Measurements from ENCODE around the gene SPAG6.

SPAG6 gene

DNA sequence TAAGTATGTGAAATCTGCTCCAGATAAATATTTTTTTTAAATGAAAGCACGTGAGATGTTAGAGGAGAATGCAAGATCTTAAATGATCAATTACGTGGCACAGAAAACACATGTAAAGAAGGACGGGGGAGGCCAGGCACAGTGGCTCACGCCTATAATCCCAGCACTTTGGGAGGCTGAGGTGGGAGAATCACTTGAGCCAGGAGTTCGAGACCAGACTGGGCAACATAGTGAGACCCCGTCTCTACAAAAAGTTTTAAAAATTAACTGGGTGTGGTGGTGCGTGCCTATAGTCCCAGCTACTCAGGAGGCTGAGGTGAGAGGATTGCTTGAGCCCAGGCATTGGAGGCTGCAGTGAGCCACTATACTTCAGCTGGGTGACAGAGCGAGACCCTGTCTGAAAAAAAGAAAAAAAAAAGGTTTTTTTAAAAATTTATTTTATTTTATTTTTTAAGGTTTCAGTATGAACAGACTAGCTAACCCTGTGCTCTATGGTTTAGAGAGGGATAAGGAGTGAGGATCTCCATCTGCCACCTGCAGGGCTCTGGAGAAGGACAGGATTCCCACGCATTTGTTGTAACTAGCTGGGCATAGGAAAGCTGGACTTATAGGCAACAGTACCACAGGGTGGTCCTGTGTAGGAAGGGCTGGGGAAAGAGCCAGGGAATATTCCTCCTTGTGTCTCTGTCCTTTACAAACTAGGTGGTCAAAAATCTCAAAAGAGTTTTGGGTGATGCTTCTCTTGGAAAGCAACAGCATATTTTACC is 113.2 kb downstream of the SPAG6 start:
- no peak for DNase-seq (ENCODE audit: low read depth in 2 of 3, low spot score in 2 of 3)

DNA sequence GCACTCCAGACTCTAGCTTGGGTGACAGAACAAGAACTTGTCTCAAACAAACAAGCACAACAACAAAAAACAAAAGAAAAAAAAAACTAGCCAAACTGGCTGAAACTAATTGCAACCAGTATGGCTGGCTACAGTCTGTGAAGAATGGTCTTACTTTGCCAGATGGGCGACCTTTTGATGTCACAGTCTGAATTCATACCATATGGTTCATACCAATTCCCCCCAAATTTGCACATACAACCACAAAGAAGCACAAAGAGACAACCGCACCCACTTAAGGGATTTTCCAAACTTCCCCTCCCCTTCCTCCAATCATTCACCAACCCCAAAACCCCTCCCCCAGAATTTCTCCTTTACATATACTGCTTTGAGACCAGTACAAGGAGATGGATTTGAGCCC is 114.2 kb downstream of the SPAG6 start:
- no peak for DNase-seq (ENCODE audit: low read depth in 2 of 3, low spot score in 2 of 3)

DNA sequence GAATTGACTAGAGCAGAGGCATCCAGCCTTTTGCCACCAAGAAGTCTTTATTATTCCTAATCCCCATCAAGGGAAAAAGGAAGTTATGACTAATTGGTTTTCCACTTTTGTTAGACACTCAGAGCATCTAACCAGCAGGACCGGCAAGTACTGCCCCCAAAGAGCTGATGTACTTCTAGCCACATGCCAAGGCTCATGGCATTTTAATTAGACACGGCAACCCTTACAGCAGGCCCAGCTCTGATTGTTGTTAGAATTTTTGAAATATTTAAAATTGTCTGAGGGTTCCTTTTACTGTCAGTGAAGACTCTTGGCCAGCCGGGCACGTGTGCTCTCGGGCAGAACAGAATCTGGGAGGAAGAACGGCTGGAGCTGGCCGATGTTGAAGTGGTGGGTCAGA is 114.8 kb downstream of the SPAG6 start:
- no peak for DNase-seq (ENCODE audit: low read depth in 2 of 3, low spot score in 2 of 3)

DNA sequence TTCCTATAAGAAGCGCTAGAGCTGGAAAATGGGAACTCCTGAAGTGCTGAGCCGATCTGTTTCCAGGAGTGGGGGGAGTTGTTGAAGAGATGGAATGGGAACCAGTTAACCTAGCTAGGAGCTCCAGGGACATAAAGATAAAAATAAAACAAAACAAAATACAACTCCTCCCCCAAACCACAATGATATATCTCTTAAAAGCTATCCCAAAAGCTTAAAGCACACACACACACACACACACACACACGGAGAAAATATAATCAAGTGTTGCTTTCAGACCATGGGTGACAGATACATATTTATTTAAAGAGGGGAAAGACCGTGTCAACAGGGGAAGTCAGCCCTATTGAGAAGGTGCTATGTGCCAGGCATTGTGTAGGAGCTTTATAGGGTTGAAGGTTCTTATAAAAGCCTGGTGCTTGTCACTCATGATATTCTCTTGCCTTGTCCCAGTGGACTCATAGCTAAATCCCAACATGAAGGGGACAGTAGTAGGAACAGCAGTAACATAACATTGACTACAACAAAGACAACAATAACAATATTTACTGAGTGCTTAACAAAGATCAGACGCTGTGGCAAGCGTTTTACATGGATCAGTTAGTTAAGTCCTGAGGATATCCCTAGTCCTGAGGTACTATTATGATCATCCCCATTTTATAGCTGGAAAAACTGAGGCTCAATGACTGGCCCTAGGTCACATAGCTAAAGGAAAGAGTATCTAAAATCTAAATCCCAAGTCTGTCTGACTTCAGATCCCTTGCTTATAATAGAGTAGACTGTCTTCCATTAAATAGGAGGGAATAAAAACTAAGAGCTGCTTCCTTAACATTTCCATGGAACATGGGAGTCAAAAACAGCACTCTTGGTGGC is 115.5 kb downstream of the SPAG6 start:
- DNase-seq (ENCODE audit: low read depth in 2 of 3, low spot score in 2 of 3) = no peak

DNA sequence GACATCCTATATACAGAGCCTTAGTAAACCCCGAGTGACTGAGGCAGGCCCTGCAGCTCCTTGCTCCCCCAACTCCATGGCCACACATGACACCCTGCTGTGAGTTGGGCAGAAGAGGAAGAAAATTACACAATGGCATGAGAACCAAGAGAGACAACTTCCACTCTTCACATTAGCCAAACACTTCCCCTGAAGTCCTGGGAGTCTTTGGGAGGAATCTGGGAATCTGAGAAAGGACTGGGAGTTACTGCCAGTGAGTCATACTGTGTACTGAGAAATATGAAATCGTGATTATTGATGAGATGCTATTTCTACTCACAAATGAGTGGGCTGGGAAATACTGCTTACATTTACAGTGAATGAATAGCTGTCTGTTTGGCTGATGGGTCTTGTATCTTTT is 116.6 kb downstream of the SPAG6 start:
- DNase-seq (ENCODE audit: low read depth in 2 of 3, low spot score in 2 of 3) = no peak

DNA sequence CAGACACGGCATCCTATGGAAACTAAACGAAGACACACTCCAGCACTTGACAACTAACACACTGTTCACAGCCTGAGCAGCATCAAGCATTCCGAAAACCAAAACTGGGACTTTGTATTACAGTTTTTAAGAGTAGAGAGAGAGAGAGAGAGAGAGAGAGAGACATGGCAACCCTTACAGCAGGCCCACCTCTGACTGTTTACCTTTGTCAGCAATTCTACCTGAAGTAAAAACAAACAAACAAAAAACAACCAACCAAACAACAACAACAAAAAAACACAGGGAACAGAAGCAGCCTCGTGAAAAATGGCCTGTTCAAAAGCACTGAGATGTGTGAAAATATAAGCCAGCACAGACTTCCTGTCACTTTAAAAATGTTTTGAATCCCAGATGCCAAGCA is 118.0 kb downstream of the SPAG6 start:
- no peak for DNase-seq (ENCODE audit: low read depth in 2 of 3, low spot score in 2 of 3)

DNA sequence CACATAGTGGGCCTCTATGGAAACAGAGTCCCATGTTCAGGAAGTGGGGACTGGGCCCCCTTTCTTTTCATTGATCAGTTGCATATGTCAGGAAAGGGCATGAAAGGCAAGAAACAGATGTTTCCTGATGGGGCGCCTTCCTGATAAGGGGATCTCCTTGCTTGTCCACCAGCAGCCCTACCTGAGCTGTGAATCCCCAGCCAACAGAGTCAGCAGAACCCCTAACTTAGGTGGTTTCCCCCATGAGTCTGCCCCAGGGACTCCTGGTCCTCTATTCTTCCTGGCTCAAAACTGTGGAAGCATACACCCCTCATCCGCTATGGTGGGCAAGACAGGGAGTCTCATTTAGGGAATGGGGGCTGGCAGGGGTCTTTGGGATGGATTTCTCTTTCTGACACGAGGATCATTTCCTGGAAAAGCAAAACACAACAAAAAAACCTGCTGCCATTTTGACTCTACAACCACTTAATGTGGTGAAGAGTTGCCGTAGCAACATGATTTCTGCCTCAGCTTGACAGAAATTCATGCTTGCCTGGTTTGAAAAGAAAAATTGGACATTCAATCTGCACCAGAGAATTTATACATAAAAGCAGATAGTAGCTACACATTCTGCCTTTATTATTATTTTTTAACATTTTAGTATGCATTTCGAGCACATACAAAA is 119.8 kb downstream of the SPAG6 start:
- DNase-seq (ENCODE audit: low read depth in 2 of 3, low spot score in 2 of 3) = no peak

DNA sequence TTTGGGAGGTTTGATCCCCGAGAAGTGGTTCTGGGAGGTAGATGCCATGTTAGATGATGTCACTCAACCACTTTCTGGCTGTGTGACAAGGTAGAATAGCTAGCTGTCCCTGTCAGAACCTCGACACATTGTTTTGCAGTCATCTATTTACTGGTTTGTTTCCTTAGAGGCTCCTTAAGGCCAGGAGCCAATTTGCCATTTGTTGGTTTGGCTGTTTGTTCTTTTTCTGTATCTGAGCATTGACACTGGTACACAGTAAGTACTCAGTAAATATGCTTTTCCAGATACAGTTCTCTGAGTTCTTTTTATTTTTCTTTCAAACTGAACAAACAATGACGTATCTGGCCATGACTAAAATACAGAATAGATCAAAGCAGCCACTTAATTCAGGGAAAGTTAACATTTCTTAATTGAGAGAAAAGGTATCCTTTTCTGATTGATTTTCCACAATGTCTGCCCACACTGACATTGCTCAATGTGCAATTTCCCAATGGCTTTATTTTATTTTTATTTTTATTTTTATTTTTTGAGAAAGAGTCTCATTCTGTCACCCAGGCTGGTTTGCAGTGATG is 121.6 kb downstream of the SPAG6 start:
- DNase-seq (ENCODE audit: low read depth in 2 of 3, low spot score in 2 of 3) = no peak

All from activated CD8-positive, alpha-beta memory T cell treated with anti-CD3 and anti-CD28 coated beads for 48 hours (primary cell).